Measurements from ENCODE around the gene TNFRSF9. TPM values are rescaled to one million over a fixed set of nuclear protein-coding genes. Genes with fewer than 3 reads are reported as not detected.

Gene TNFRSF9
- total and polyA plus RNA-seq, 2 of the 8 experiments (the other 6 are each of a cell fraction or from before 2014, with no cell fraction given) = not detected

GRCh38 chr1:7971024-7971423, 30.4 kb upstream of the TNFRSF9 start (continued):
- TF ChIP-seq EP300 (IDR thresholded peaks at IDR 0.05; ENCODE audit: borderline replicate concordance in 1 of 2, low read depth in 2 of 2, low read length in 2 of 2) (no peak), SUZ12 (IDR thresholded peaks at IDR 0.05; ENCODE audit: low read length) (no peak), HDAC6 (IDR thresholded peaks at IDR 0.05; ENCODE audit: low read depth, low read length) (no peak), SP1 (IDR thresholded peaks at IDR 0.05; ENCODE audit: low read depth, low read length) (no peak), KDM4A (IDR thresholded peaks at IDR 0.05; ENCODE audit: low read depth, low read length, severe bottlenecking) (no peak), FOSL1 (IDR thresholded peaks at IDR 0.05; ENCODE audit: insufficient read depth, low read depth, low read length) (no peak), TBP (IDR thresholded peaks at IDR 0.05; ENCODE audit: low read depth, low read length) (no peak), CHD7 (IDR thresholded peaks at IDR 0.05; ENCODE audit: insufficient replicate concordance, low read length) (no peak)

All from H1 (cell line).